Stimulated activated CD8-positive, alpha-beta memory T cell treated with anti-CD3 and anti-CD28 coated beads, Interleukin-12 subunit alpha, Interleukin-12 subunit beta, amount 100 ng/mL, for 4 hours (primary cell): Measurements from ENCODE around the gene ERBB3.
"Not testable (repeated sequence)": the region's sequence is repeated elsewhere in the genome, so short reads cannot be mapped to it uniquely, and the experiment has no call there.

Experiments used
- DNase-seq: peaks from one replicate; pipeline ENCODE4 v3.0.0-alpha.2; 2020; ENCODE audit warnings: low read depth

Gene ERBB3

DNA sequence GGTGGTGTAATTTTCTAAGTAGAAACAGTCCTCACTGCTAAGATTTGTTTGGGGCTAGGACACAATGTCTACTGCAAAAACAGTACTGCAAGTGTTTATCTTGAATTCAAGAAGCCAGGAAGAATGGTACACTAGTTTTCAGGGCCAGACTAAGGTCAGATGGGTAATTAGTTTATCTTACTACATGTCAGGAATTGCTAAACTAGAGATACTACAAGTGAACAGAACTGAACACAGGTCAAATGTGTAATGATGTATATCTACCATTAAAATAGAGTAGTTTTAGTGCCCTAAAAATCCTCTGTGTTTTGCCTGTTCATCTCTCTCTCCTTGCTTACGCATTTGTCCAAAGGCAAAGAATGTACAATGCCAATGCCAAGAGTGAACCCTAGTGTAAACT is 34.1 kb downstream of the ERBB3 start:
- no peak for DNase-seq

DNA sequence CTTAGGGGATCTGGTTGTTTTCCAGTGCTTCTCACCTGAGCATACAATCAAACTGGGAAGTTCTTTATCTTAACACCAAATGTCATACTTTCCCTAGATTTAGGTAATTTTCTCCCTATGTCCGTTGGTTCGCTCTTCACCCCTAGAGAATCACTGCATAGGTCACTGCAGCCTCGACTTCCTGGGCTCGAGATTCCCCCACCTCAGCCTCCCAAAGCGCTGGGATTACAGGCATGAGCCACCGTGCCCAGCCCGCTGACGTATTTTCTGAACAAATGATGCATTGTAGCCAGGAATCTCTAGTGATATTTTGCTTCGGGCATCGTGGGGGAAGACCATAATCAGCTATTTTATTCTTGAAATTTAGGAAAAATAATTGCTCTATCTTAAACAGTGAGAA is 35.4 kb downstream of the ERBB3 start:
- no peak for DNase-seq

DNA sequence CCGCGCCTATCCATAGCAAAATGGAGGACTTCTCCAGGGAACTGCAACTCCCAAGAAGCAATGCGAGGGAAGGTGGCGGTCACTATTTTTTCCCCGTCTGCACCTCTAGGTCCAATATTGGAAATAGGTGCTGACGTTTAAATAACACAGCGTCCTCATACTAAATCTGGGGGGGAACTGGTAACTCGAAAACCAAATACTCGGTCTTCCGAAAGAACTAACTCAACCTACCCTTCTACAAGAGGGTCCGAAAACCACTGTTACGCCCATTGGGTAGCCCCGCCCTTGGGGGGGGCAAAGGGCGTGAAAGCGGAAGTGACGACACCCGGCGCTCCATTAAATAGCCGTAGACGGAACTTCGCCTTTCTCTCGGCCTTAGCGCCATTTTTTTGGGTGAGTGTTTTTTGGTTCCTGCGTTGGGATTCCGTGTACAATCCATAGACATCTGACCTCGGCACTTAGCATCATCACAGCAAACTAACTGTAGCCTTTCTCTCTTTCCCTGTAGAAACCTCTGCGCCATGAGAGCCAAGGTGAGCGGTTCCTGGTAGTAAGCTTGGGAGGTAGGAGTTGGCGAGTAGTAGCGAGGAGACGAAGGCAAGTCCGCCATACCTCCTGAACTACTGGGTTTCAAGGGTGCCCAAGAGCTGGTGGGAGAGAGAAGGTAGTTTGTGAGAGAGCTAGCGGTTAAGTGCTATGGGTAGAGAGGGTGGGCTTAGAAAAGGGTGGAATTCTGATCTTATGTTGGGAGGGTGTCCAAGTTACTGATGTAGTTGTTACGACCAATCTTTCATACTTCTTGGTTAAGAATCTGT is 36.5 kb downstream of the ERBB3 start, which contains the start of gene RPL41:
Gene RPL41, plus strand, starts transcription at position 367 of the 815 bp plus-strand sequence.
- peak; percentile 88 for DNase-seq

DNA sequence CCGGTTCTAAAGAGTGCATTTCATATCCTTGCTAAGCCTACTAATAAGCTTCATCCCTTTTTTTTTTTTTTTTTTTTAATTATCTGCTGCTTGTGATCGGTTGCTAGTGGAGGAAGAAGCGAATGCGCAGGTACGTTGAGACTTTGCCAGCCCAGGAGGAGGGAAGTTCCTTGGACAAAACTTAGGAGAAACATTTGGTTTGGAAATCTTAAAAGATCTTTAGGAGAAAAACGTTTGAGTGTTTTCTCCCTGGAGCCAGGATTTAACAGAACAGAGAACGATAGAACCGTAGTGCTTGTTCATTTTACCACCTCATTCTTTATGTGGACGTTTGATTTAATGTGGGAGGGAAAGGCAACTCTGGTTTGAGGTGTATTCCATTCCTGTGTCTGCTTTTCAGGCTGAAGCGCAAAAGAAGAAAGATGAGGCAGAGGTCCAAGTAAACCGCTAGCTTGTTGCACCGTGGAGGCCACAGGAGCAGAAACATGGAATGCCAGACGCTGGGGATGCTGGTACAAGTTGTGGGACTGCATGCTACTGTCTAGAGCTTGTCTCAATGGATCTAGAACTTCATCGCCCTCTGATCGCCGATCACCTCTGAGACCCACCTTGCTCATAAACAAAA is 37.2 kb downstream of the ERBB3 start:
- not testable (repeated sequence) for DNase-seq

DNA sequence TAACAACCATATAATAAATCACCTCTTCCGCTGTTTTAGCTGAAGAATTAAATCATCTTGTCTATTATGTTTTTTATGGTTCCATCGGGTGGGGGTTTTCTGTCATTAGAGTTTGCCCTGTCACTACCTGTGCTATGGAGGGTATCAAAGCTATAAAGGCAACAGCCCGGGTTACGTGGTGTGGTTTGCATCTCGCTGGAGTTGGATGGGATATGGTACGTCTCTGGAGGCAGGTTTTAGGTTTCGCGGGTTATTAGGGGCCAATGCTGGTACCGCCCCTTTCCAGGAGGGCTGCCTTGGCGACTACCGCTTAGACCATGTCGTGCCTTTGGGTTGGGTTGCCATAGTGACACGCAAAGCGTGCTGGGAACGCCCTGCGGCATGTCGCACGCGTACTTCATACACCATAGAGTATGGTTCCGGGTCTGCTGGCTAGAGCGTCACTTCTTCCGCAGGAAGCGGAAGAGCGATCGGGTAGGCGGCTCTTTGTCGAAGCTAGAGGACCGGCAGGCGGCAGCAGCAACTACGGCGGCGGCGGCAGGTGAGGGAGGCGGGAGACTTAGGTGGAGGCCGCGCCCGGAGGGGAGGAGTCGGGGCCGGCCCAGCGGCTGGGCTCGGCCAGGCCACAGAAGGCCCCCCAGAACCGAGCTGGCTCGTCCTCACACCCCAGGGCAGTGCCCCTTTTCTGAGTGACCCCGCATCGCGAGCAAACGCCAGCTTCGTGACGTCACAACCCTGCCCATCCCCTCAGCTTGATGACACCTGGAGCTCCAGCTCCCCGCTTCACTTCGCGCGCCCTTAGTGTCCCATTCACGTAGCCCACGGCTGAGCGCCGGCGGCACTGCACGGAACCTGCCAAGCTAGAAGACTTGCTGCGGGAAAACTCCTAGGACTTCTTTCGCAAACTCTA is 38.1 kb downstream of the ERBB3 start, which contains the start of gene ZC3H10:
Gene ZC3H10, plus strand, starts transcription at position 489 of the 910 bp plus-strand sequence. CDS start 2,297 bp downstream, outside the sequence.
- DNase-seq, result peak; percentile 93

DNA sequence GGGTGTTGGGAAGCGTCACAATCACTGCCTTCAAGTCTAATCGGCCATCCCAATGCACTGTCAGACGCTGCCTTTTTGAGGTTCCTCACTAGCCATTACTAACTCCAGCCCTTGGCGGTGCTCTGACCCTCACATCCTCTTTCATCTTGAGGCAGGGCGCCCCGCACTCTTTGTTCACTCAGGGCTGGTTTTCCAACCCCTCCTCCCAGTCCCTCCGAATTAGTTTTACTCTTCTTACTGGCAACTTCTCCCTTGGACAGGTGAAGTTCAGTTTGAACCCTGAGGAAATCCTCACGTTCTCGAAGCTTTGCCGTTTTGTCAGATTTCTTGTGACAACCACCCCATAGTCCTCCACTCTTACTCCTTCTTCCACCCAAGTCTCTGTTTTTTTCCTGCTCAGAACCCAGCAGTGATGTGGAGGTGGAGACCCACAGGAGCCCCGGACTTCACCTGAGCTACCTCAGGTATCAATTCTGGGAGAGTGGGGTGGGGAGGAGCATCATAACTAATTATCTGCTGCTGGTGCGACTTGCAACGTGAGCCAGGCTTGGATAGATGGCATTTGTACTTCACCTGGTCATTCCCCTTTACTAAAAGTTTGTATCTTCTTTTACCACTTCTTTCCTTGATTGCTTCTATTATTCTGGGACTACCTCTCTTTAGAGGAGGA is 38.9 kb downstream of the ERBB3 start:
- DNase-seq, result no peak

DNA sequence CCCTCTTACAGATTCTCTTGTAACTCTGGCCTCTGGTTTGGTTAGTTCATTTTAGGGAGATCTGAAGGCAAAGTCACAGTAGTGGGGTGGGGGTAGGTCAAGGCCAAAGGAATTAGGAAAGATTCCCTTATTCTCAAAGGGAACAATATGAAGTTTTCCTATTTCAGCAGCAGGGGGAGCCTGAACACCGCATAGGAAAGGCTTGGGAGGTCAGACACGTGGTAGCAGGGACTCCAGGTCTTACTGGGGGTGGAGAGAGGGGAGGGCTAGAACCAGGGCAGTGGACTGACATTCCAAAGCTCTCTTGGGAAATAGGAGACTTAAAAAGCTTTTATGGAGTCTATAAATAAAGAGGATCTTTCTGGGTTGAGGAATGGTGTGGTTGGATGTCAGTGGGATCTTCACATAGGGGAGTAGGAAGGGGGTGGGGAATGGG is 39.4 kb downstream of the ERBB3 start:
- DNase-seq, result peak; percentile 32

DNA sequence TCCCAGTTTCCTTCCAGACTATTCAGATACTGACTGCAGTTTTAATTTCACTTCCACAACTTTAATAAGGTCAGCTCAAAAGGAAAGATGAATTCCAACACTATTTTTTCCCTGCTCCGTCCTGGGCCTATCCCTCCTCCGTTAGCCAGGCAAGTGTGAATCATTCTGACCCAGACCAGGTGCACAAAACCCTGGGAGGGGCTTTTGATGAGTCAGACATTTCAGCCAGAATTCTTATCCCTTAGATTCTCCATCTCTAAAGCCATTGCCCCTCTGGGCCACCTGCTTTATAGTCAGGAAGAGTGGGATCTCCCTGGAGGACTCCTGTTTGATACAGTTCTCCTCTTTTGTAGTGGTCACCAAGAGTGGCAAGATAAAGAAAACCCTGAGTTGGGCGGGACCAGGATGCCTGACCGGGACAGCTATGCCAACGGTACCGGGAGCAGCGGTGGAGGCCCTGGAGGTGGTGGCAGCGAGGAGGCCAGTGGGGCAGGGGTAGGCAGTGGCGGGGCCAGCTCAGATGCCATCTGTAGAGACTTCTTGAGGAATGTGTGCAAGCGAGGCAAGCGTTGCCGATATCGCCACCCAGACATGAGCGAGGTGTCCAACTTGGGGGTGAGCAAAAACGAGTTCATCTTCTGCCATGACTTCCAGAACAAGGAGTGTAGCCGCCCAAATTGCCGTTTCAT is 40.3 kb downstream of the ERBB3 start:
- no peak for DNase-seq

DNA sequence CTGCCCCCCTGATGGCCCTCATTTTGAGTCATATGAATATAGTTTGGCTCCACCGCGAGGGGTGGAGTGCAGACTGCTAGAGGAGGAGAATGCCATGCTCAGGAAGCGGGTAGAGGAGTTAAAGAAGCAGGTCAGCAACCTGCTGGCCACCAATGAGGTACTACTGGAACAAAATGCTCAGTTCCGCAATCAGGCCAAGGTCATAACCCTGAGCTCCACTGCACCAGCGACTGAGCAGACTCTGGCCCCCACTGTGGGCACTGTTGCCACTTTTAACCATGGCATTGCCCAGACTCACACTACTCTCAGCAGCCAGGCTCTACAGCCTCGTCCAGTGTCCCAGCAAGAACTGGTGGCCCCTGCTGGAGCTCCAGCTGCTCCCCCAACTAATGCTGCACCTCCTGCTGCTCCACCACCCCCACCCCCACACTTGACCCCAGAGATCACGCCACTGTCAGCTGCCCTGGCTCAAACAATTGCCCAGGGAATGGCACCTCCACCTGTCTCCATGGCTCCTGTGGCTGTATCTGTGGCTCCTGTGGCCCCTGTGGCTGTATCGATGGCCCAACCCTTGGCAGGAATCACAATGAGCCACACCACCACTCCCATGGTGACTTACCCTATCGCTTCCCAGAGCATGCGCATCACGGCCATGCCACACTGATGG is 41.4 kb downstream of the ERBB3 start:
- DNase-seq, result no peak

DNA sequence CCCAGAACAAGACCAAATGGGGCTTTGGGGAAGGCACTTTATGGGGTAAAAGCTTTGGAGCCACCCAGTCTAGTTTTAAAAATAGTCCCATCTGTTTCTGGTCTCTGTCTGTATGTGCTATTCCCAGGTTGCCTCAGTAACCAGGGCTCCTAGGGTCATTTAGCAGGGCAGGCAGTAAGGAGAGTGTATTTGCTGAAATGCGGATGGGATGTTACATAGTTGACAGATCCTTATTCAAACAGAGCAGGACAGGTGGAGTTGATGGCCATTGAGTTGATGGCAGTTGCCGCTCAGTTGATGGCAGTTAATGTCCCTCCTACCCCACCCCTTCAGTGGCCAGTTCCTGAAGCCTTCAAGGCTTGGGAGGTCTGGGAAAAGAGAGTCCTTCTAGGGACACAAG is 42.7 kb downstream of the ERBB3 start:
- DNase-seq, result no peak

DNA sequence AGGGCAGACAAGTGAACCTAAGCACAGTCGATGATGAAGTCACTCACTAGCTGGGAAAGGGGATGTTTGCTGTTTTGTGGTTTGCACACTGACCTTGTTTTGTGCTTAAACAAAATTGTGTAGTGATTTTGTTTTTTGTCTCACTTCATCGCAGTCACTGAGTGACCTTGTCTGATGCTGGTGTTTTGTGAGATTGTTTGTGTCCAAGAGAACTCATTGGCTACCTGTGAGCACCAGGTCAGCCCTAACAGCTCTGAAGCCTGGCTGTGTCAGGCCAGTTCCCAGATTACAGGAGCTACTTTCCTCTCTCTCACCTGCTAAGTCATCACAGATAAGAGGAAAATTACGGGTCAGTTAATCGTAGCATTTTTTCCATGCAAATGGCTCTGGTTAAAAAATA is 44.2 kb downstream of the ERBB3 start:
- DNase-seq, result no peak

DNA sequence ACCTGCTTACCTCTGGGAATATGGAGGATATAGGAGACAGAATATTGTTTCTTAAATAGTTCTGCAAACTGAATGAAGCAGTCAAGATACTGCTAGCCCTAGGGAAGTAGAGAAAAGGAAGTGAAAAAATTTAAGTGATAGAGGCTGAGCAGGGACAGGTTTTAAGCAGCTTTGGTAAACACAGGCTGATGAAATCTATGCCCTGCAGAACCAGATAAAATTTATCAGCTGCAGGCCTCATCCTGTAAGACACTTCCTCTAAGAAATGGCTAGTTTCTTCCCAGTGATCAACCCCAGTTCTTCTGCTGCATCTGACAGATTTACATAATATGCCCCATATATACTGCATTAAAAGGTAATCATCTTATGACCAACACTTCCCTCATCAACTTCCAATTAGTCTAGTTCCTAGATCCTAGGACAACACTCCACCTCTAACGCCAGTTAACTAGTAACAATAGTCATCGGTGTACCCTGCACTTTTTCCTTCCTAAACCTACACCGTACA is 46.8 kb downstream of the ERBB3 start:
- no peak for DNase-seq

DNA sequence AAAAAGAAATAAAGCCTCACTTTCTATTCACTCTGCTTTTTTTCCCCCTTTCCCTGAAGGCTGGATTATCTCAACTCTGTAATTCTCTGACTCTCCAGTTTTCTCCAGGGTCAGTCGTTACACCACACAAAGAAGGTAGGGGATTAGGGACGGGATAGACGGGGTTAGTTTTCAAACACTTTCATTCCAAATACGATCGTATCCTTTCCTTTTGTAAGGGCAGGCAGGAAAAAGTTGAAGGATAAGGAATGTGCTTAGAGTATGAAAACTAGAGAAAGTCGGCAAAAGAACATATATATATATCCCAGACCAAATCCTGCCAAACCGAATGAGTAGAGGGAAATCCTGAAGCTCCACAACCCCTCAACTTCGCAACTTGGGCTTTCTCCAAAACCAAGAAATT is 47.5 kb downstream of the ERBB3 start:
- no peak for DNase-seq

DNA sequence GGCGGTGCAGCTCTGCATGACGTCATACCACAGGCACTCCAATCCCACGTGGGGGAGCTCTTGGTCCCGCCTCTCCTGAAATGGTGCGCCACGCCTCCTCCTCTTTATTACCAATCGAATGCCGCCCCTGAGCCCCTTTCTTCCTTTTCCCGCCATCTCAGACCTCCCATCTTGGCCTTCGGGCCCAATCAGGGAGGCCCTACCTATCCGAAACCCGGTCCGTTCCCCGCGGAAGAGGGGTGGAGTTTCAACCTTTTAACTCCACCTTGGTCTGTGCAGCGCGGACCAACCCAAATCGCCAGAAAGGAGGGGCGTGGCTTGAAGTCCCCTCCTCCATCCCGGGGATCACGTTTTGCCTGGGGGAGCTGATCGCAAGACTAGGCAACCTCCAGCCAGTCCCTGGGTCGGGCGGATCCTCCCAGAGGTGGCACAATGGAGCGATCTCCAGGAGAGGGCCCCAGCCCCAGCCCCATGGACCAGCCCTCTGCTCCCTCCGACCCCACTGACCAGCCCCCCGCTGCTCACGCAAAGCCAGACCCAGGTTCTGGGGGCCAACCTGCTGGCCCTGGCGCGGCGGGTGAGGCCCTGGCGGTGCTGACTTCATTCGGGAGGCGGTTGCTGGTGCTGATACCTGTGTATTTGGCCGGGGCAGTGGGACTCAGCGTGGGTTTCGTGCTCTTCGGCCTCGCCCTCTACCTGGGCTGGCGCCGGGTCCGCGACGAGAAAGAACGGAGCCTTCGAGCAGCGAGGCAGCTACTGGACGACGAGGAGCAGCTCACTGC is 48.1 kb downstream of the ERBB3 start, which contains the start of gene ESYT1:
Gene ESYT1, plus strand, starts transcription at position 380 of the 782 bp plus-strand sequence. Its CDS starts 53 bp downstream, at position 433.
- peak; percentile 90 for DNase-seq

DNA sequence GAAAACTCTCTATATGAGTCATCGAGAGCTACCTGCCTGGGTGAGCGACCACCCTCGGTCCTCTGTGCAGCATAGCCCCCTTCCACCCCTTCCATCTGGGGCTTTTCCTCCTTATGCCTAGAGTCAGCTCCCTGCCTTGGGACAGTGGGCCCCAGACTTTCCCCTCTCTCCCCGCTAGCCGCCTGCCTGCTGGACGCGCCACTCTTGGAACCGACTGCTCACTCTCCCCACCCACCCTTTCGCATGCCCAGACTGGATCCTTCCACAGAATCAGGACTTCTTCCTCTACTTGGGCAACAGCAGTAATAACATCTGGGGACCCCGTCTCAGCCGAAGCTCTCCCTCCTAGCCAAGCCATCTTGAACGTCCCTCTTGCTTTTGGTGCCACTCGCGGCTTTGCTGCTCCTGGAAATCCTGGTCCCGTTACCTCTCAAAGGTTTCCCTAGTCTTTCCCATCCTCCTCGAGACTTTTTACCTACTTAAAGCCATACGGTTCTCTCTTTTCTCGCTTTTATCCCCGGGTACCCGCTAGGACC is 48.8 kb downstream of the ERBB3 start:
- no peak for DNase-seq

DNA sequence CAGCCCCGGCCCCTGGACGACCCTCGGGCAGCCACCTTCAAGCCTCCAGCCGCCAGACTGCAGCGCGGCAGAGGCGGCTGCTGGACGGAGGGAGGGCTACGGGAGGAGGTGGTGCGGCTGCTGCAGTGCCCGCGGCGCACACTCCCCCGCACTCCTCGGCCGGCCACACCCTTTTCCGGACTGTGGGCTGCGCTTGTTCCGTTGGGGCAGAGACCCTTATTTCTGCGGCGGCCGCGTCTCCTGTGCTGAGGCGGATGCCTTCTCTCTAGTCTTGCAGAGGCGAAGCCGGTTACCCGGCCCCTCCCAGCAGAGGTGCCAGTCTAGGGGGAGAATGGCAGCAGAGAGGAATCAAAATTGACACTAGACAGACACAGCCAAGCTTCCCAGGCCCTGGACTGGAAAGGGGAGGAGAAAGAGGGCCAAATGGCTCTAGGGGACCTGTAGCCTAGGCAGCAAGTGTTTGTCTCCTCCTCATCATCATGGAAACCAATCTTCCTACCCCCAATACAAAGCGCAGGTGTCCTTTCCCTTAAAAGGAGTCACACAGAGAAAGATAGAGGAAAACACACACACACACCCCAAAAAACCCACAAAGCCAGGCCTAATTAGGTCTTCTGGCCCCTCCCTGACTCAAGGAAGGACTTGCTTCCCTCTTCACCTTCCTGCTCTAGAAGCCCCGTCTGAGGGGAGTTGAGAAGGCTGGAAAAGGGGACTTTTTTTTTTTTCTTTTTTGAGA is 49.4 kb downstream of the ERBB3 start:
- peak; percentile 63 for DNase-seq

DNA sequence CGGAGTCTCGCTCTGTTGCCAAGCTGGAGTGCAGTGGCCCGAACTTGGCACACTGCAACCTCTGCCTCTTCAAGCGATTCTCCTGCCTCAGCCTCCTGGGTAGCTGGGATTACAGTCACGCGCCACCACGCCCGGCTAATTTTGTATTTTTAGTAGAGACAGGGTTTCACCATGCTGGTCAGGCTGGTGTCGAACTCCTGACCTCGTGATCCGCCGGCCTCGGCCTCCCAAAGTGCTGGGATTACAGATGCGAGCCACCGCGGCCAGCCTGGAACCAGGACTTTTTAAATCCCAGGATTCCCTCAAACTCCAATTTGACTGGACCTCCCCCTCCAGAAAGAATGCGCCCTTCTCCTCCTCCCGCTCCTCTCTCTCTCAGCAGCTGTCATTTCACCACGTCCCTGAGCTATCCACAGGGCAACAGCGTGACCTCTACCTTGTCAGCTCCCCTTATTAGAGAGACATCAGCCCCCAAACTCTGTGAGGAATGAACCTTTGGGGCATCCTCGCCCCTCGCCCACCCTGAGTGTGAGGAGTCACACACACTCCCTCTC is 50.1 kb downstream of the ERBB3 start:
- no peak for DNase-seq

DNA sequence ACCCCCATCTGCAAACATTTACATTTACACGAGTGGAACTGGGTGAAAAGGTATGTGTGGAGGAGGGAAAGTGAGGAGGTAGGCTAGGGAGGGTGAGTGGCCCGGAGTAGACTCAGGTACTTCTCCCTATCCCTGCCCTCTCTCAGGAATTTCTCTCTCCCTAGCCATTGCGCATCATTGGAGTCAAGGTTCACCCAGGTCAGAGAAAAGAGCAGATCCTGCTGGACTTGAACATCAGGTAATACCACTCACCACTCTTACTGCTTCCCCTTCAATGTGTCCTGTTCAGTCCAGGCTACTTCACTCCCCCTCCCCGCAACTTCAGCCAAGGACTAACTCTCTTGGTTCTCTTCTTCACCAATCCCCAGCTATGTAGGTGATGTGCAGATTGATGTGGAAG is 50.9 kb downstream of the ERBB3 start:
- no peak for DNase-seq
